ENCODE measurements around the gene LYRM1.

- TF ChIP-seq GATA2 (IDR thresholded peaks at IDR 0.05; ENCODE audit: low read depth, low read length) = no peak
- TF ChIP-seq GATA3 (IDR thresholded peaks at IDR 0.05; ENCODE audit: low read depth, low read length) = no peak
These were observed 1.9 kb downstream of the LYRM1 start for GRCh38 chr16:20902426-20902825.
